ENCODE measurements around the gene LRRTM2. TPM values are rescaled to one million over a fixed set of nuclear protein-coding genes. Genes with fewer than 3 reads are reported as not detected.
"Not testable (repeated sequence)": the region's sequence is repeated elsewhere in the genome, so short reads cannot be mapped to it uniquely, and the experiment has no call there.

The LRRTM2 gene, protein sequence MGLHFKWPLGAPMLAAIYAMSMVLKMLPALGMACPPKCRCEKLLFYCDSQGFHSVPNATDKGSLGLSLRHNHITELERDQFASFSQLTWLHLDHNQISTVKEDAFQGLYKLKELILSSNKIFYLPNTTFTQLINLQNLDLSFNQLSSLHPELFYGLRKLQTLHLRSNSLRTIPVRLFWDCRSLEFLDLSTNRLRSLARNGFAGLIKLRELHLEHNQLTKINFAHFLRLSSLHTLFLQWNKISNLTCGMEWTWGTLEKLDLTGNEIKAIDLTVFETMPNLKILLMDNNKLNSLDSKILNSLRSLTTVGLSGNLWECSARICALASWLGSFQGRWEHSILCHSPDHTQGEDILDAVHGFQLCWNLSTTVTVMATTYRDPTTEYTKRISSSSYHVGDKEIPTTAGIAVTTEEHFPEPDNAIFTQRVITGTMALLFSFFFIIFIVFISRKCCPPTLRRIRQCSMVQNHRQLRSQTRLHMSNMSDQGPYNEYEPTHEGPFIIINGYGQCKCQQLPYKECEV
- total RNA-seq (2014; rRNA removed; shearing (Covaris generic)): 0.21 TPM in 1 of 2 replicates, not detected in the other

GRCh38 chr5:138874771-138875551 is at the start of gene LRRTM2:
Gene LRRTM2 (minus strand): TSS chr5:138875335. CDS start chr5:138874911, 424 bp downstream.
- H3K27ac ChIP-seq: peak within 1 kb of the TSS; percentile 59
- H3K27me3 ChIP-seq (replicated peaks): no peaks in the 10 kb centered on the region
- peak within 1 kb of the TSS; percentile 24 for H3K4me3 ChIP-seq
- peak; percentile 86 to 89 for DNase-seq (ENCODE audit: low read depth in 1 of 2, low spot score in 2 of 2)
- no peaks in the 10 kb centered on the region for H3K36me3 ChIP-seq
- peaks cover 54% of the 10 kb centered on the region for H3K4me1 ChIP-seq (replicated peaks)
- no peaks in the 10 kb centered on the region for H3K9me3 ChIP-seq (replicated peaks)

DNA sequence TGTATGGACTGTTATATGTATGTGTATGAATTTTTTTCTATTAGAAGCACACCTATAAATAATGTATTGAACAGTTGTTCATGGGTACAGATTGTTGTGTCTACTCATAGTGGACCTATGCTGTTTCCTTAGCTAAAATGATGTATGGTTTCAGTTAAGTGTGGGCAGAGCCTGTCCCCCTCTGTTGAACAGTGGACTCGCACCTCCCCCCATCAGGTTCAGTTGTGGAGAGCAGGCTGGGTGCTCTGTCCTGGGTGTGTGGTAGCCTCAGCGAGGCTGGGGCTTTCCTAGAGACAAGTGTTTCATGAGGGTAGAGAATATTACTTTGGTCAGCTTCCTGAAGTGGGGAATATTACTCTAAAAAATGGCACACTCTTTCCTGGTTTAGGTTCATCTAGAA is 47.4 kb upstream of the LRRTM2 start:
- no peak overlapping the region for H3K27ac ChIP-seq
- peaks cover 5% of the 10 kb centered on the region for H3K4me1 ChIP-seq (replicated peaks)
- H3K9me3 ChIP-seq (replicated peaks): no peaks in the 10 kb centered on the region
- DNase-seq (ENCODE audit: low read depth in 1 of 2, low spot score in 2 of 2): no peak
- no peak overlapping the region for H3K4me3 ChIP-seq
- peaks cover 71% of the 10 kb centered on the region for H3K36me3 ChIP-seq
- no peaks in the 10 kb centered on the region for H3K27me3 ChIP-seq (replicated peaks)

DNA sequence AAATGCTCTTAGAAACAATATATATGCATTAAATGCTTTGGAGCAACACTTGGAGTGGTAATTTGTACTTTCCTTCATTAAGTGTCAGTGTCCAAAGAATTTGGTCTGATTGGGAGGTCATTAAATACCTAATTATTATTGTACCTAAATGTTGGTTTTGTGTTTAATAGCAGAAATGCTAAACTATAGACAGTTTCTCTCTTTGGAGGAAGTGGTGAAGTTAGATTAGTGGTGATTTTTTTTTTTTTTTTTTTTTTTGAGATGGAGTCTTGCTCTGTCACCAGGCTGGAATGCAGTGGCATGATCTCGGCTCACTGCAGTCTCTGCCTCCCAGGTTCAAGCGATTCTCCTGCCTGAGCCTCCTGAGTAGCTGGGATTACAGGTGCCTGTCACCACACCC is 46.2 kb upstream of the LRRTM2 start:
- not testable (repeated sequence) for H3K27me3 ChIP-seq (replicated peaks); DNase-seq (ENCODE audit: low read depth in 1 of 2, low spot score in 2 of 2); H3K9me3 ChIP-seq (replicated peaks); H3K4me3 ChIP-seq; H3K27ac ChIP-seq; H3K4me1 ChIP-seq (replicated peaks)
- peaks cover 67% of the 10 kb centered on the region for H3K36me3 ChIP-seq

DNA sequence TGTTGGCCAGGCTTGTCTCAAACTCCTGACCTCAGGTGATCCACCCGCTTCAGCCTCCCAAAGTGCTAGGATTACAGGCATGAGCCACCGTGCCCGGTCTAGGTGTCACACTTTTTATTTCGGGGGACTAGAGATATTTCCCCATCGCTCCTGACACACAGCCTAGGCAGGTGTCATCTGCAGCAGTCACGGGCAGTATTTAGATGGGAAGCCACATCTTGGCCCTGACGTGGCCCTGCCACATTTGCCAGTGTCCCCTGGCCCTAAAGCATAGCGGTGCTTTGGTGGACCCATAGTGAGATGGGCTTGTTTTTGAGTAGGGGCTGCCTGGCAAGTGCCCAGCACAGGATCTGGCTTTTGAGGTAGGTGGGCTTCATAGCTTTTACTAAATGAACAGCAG is 45.0 kb upstream of the LRRTM2 start:
- no peaks in the 10 kb centered on the region for H3K9me3 ChIP-seq (replicated peaks)
- no peak overlapping the region for H3K27ac ChIP-seq

DNA sequence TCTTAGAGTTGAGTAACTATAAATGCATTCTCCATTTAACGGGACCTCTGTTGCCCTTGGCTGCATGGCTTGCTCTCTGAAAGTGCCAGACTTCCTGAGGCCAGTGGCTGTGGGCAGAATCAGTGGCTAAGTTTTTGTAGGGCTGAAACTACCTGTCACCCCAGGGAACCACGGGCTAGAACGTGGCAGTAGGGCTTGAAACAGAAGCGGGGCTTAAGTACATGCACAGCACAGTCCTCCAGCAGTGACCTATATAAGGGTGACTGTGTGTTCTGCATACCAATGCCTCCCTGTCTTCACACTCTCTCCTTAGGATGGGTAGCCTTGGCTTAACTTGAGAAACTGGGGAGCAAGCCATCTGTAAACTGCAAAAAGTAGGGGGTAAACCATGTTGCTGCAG is 43.6 kb upstream of the LRRTM2 start:
- Histone ChIP-seq H3K4me3 (no peak overlapping the region), H3K4me1 (replicated peaks) (peaks cover 5% of the 10 kb centered on the region), H3K9me3 (replicated peaks) (no peaks in the 10 kb centered on the region), H3K27me3 (replicated peaks) (no peaks in the 10 kb centered on the region), H3K27ac (no peak overlapping the region), H3K36me3 (peaks cover 62% of the 10 kb centered on the region)
- DNase-seq (ENCODE audit: low read depth in 1 of 2, low spot score in 2 of 2): no peak

More for the DNA sequence above, 45.0 kb upstream of the LRRTM2 start:
- peaks cover 64% of the 10 kb centered on the region for H3K36me3 ChIP-seq
- no peak overlapping the region for H3K4me3 ChIP-seq
- H3K4me1 ChIP-seq (replicated peaks): peaks cover 5% of the 10 kb centered on the region
- H3K27me3 ChIP-seq (replicated peaks): no peaks in the 10 kb centered on the region
- no peak for DNase-seq (ENCODE audit: low read depth in 1 of 2, low spot score in 2 of 2)

GRCh38 chr5:138914338-138914737 is 39.2 kb upstream of the LRRTM2 start:
- DNase-seq (ENCODE audit: low read depth in 1 of 2, low spot score in 2 of 2): no peak
- no peaks in the 10 kb centered on the region for H3K4me1 ChIP-seq (replicated peaks)
- no peak overlapping the region for H3K27ac ChIP-seq
- H3K27me3 ChIP-seq (replicated peaks): no peaks in the 10 kb centered on the region
- H3K4me3 ChIP-seq: no peak overlapping the region
- peaks cover 68% of the 10 kb centered on the region for H3K36me3 ChIP-seq
- no peaks in the 10 kb centered on the region for H3K9me3 ChIP-seq (replicated peaks)

- Histone ChIP-seq H3K27ac (no peak overlapping the region), H3K27me3 (replicated peaks) (no peaks in the 10 kb centered on the region), H3K4me1 (replicated peaks) (no peaks in the 10 kb centered on the region), H3K36me3 (peaks cover 65% of the 10 kb centered on the region), H3K9me3 (replicated peaks) (no peaks in the 10 kb centered on the region), H3K4me3 (no peak overlapping the region)
- no peak for DNase-seq (ENCODE audit: low read depth in 1 of 2, low spot score in 2 of 2)
Measured at GRCh38 chr5:138913773-138914172, 38.6 kb upstream of the LRRTM2 start.

DNA sequence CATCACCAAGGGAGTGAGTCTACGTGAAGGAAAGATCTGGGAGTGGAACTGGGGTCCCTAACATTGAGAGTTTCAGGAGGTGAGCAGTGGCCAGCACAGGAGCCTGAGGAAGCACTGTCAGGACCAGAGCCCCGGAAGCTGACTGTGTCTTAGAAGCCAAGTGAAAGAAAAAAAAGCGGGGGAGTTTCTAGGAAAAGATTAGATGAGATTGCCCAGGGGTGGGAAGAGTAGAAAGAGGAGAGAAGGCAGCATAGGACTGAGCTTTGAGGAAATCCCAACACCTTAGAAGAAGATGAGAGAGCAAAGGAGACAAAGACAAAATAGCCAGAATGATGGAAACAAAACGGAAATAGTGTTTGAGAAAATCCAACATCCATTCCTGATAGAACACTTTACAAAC is 37.0 kb upstream of the LRRTM2 start:
- Histone ChIP-seq H3K4me1 (replicated peaks) (no peaks in the 10 kb centered on the region), H3K9me3 (replicated peaks) (no peaks in the 10 kb centered on the region), H3K36me3 (peaks cover 63% of the 10 kb centered on the region), H3K27me3 (replicated peaks) (no peaks in the 10 kb centered on the region), H3K4me3 (no peak overlapping the region), H3K27ac (no peak overlapping the region)
- DNase-seq (ENCODE audit: low read depth in 1 of 2, low spot score in 2 of 2): no peak

GRCh38 chr5:138911441-138911840 is 36.3 kb upstream of the LRRTM2 start:
- H3K27me3 ChIP-seq (replicated peaks): no peaks in the 10 kb centered on the region
- peaks cover 66% of the 10 kb centered on the region for H3K36me3 ChIP-seq

GRCh38 chr5:138910546-138911185 is 35.5 kb upstream of the LRRTM2 start:
- H3K4me3 ChIP-seq: no peak overlapping the region
- no peak overlapping the region for H3K27ac ChIP-seq
- H3K4me1 ChIP-seq (replicated peaks): peaks cover 7% of the 10 kb centered on the region
- H3K9me3 ChIP-seq (replicated peaks): no peaks in the 10 kb centered on the region
- peaks cover 70% of the 10 kb centered on the region for H3K36me3 ChIP-seq
- no peaks in the 10 kb centered on the region for H3K27me3 ChIP-seq (replicated peaks)
- DNase-seq (ENCODE audit: low read depth in 1 of 2, low spot score in 2 of 2): no peak

More at GRCh38 chr5:138911441-138911840, 36.3 kb upstream of the LRRTM2 start:
- H3K4me3 ChIP-seq: no peak overlapping the region
- H3K9me3 ChIP-seq (replicated peaks): no peaks in the 10 kb centered on the region
- no peak overlapping the region for H3K27ac ChIP-seq
- DNase-seq (ENCODE audit: low read depth in 1 of 2, low spot score in 2 of 2): no peak
- H3K4me1 ChIP-seq (replicated peaks): no peaks in the 10 kb centered on the region; the same call in 1 of the 2 replicates

GRCh38 chr5:138909734-138910133 is 34.6 kb upstream of the LRRTM2 start:
- no peak for DNase-seq (ENCODE audit: low read depth in 1 of 2, low spot score in 2 of 2)
- Histone ChIP-seq H3K4me1 (replicated peaks) (peaks cover 14% of the 10 kb centered on the region), H3K36me3 (peaks cover 71% of the 10 kb centered on the region), H3K27ac (no peak overlapping the region), H3K27me3 (replicated peaks) (no peaks in the 10 kb centered on the region), H3K4me3 (no peak overlapping the region), H3K9me3 (replicated peaks) (no peaks in the 10 kb centered on the region)

DNA sequence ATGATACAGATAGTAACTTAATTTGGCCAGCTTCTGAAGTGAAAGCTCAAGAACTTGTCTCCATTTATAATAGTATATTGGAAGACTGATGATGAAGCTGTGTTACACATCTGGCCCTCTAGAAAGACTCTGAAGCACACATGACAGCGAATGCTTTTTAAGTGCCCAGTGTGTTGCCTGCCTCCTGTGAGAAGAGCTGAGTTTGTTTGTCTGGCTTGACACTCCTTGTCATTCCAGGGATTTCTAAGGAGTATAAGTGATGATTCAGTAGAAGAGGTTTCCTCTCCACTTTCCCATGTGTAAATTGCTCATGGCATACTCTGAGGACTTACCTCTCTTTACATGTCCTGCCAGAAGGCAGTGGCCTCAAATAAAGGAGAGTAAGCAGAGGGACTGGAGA is 30.4 kb upstream of the LRRTM2 start:
- peak in 1 of 2 experiments; percentile 56 for DNase-seq (ENCODE audit: low read depth in 1 of 2, low spot score in 2 of 2)
- H3K4me3 ChIP-seq: no peak overlapping the region
- H3K4me1 ChIP-seq (replicated peaks): peaks cover 47% of the 10 kb centered on the region
- H3K27me3 ChIP-seq (replicated peaks): no peaks in the 10 kb centered on the region
- no peaks in the 10 kb centered on the region for H3K9me3 ChIP-seq (replicated peaks)
- H3K27ac ChIP-seq: peak overlapping the region; percentile 32
- peaks cover 85% of the 10 kb centered on the region for H3K36me3 ChIP-seq

DNA sequence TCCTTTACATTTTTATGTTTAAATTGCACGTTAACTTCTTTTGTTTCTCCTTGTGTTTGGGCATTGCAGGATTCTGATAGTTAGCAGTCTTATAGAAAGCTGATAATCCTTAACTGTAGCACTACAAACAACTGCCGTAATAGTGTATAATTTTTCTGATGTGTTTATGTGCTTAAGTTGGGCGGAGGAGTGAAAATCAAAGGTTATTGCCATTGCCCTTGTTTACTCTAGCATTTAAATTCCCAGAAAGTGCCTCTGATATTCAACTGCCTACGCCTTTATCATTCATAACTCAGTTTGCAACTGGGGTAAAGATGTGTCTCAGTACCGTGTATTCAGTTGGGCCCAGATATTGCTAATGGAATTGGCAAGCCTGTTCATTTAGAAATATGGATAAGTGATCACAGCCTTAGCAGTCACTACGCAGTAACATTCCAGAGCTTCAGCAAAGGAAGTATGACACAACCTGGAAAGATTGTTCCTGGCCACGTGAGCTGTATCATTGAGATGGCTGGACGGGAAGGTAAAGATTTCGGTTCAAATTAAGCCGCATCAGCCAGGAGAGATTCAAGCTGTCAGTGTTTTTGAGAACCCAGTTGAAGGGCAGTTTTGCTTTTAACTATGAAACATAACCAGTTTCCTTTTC is 28.1 kb upstream of the LRRTM2 start:
- H3K4me1 ChIP-seq (replicated peaks): peaks cover 58% of the 10 kb centered on the region
- H3K4me3 ChIP-seq: no peak overlapping the region
- H3K27ac ChIP-seq: peak overlapping the region; percentile 35
- H3K36me3 ChIP-seq: peaks cover 84% of the 10 kb centered on the region
- no peaks in the 10 kb centered on the region for H3K9me3 ChIP-seq (replicated peaks)
- no peaks in the 10 kb centered on the region for H3K27me3 ChIP-seq (replicated peaks)
- no peak for DNase-seq (ENCODE audit: low read depth in 1 of 2, low spot score in 2 of 2)
